NCI-H1048 (cell line): ENCODE results near the gene ADAM15.
A peak's percentile ranks its signal among the peaks of the same experiment; 100 is the strongest.

Experiments used
- DNase-seq: peaks from one replicate; lab custom pipeline; 2025; lab: John Stamatoyannopoulos, UW

The ADAM15 gene

GRCh38 chr1:155073377-155074242 lies 22.5 kb downstream of the ADAM15 start:
- no peak for DNase-seq

- DNase-seq: no peak
Observed at GRCh38 chr1:155075535-155075934, 24.4 kb downstream of the ADAM15 start.

- DNase-seq: no peak
Observed at GRCh38 chr1:155076371-155076770, 25.3 kb downstream of the ADAM15 start.

- DNase-seq: no peak
Observed at GRCh38 chr1:155077346-155077745, 26.2 kb downstream of the ADAM15 start.

GRCh38 chr1:155077758-155078445 lies 26.8 kb downstream of the ADAM15 start:
- DNase-seq: no peak

- DNase-seq: peak; percentile 65
Observed at GRCh38 chr1:155078469-155079209, 27.5 kb downstream of the ADAM15 start, which contains the start of gene EFNA3. TSS of gene EFNA3 (plus strand) at chr1:155078837. CDS start at chr1:155078942, 105 bp downstream.

GRCh38 chr1:155079210-155079486 lies 28.0 kb downstream of the ADAM15 start:
- no peak for DNase-seq

GRCh38 chr1:155079487-155080311 lies 28.6 kb downstream of the ADAM15 start:
- DNase-seq: no peak

- DNase-seq: peak; percentile 79
Observed at GRCh38 chr1:155080312-155081228, 29.5 kb downstream of the ADAM15 start.

- DNase-seq: no peak
Observed at GRCh38 chr1:155081472-155082300, 30.6 kb downstream of the ADAM15 start.

GRCh38 chr1:155082301-155083051 lies 31.4 kb downstream of the ADAM15 start:
- no peak for DNase-seq

GRCh38 chr1:155083052-155083541 lies 32.0 kb downstream of the ADAM15 start:
- DNase-seq: no peak

GRCh38 chr1:155083865-155084721 lies 33.0 kb downstream of the ADAM15 start:
- DNase-seq: no peak

GRCh38 chr1:155084722-155085503 lies 33.8 kb downstream of the ADAM15 start:
- DNase-seq: peak; percentile 93

- DNase-seq: no peak
Observed at GRCh38 chr1:155085504-155086127, 34.5 kb downstream of the ADAM15 start.

- peak; percentile 67 for DNase-seq
Observed at GRCh38 chr1:155086128-155086741, 35.1 kb downstream of the ADAM15 start.
